OCI-LY3 (cell line): Measurements from ENCODE around the gene CRYGN.

Source experiments
- EZH2phosphoT487 ChIP-seq: fragments of 200-600 bp; shearing (Covaris generic); IDR thresholded peaks from 2 replicates; pipeline ENCODE4 v1.6.1; 2018; ENCODE audit warnings: antibody characterized with exemption, mixed run types, low read depth
- TF ChIP-seq, protein P1 (sequence below): fragments of 200-600, 300-600 bp; sonication (generic); IDR thresholded peaks from 2 replicates; pipeline ENCODE4 v1.5.1; 2014; ENCODE audit warnings: antibody characterized with exemption, low read length, low read depth

DNA sequence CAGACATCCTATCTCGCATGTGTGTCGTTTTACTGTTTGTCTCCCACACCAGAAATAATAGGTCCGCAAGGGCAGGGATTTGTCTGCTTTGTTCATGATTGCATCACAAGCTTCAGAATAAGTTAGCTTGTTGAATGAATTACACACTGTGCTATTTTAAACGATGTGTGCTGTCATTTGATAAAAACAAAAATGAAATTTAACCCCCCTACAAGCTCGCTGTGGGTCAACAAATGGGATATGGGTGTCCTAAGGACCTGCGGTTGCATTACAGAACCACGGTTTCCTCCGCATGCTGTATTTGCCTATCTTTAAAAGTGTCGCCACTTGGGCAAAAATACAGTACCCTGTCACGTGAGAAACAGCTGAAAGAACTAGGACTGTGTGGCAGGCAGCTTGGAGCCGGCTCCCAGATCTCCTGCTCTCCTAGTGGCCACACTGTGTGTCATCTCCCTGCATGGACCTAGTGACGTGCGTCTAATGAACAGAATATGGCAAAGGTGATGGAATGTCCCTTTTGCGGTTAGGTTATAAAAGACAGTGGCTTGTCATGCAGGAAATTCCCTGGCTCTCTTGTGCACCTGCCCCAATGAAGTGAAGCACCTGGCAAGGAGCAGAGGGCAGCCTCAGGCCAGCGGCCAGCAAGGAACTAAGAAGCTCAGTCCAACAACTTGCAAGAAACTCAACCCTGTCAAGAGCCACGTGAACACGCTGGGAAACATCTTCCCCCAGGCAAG is 32.9 kb upstream of the CRYGN start:
- TF ChIP-seq EZH2phosphoT487 = no peak
- TF ChIP-seq, protein P1, sequence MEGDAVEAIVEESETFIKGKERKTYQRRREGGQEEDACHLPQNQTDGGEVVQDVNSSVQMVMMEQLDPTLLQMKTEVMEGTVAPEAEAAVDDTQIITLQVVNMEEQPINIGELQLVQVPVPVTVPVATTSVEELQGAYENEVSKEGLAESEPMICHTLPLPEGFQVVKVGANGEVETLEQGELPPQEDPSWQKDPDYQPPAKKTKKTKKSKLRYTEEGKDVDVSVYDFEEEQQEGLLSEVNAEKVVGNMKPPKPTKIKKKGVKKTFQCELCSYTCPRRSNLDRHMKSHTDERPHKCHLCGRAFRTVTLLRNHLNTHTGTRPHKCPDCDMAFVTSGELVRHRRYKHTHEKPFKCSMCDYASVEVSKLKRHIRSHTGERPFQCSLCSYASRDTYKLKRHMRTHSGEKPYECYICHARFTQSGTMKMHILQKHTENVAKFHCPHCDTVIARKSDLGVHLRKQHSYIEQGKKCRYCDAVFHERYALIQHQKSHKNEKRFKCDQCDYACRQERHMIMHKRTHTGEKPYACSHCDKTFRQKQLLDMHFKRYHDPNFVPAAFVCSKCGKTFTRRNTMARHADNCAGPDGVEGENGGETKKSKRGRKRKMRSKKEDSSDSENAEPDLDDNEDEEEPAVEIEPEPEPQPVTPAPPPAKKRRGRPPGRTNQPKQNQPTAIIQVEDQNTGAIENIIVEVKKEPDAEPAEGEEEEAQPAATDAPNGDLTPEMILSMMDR = no peak
